Stimulated activated CD4-positive, alpha-beta T cell treated with anti-CD3 and anti-CD28 coated beads, Interleukin-1b, Interleukin-23, amount 100 ng/mL, for 48 hours (primary cell): ENCODE measurements around the gene INAVA.
"Not testable (repeated sequence)": the region's sequence is repeated elsewhere in the genome, so short reads cannot be mapped to it uniquely, and the experiment has no call there.

Experiments used
- DNase-seq: peaks from one replicate; pipeline ENCODE4 v3.0.0-alpha.2; 2020

INAVA gene

GRCh38 chr1:200922406-200922805 lies 27.7 kb downstream of the INAVA start:
- DNase-seq, result no peak

DNA sequence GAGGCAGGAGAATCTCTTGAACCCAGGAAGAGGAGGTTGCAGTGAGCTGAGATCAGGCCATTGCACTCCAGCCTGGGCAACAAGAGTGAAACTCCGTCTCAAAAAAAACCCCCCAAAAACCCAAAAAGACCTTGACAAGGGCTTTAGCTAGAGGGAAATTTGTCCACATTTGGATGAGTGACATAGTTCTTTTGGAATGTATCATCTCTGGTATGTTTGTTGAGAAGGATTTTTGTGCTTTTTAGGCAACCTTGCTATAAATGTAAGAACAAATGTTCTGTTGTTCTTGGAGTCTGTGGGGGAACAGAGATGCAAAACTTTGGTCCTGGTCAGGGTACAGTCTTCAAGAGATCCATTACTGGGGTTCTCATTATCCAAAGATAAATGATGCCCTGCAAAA lies 28.9 kb downstream of the INAVA start:
- no peak for DNase-seq

DNA sequence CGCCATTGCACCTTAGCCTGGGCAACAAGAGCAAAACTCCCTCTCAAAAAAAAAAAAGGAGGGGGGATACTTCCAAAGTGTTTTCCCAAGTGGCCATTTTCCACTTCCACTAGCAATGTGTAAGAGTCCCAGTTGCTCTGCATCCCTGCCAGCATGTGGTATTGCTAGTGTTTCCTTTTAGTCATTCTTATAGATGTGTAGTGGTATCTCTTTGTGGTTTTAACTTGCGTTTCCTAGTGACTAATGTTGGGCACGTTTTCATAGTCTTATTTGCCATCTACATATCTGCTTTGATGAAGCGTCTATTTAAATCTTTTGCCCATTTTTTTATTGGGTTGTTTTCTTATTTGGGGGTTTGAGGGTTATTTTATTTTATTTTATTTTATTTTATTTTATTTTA lies 31.1 kb downstream of the INAVA start:
- no peak for DNase-seq

DNA sequence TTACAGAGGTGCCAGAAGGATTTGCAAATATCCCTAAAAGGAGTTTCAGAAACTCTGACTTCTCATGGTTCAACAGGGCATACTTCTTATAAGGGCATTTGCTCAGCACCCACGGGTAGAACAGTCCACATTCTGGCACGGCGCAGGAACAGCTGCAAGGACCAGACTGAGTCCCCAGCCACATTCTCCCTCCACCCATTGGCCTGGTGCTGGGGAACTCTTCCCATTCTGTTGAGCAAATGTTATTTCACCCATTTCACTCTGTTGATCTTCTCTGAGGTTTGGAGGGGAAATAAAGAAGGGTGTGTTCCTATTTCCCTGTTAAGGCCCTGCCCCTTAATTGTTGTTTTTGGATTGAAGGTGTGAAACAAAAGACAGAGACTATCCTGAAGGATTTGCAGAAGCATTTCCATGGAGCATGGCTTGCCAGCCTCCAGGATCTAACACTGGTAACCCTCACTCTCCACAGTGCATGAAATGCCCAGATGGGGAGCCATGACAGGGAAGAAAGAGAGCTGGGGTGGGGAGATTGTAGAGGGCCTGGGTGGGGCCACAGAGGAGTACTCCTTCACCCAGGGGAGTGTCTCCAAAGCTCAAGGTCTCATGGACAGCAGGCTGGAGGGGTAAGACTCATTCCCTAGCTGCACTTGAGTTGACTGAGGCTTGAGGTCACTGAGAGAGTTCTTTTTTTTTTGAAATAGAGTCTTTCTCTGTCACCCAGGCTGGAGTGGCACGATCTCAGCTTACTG lies 35.0 kb downstream of the INAVA start:
- DNase-seq, result no peak

DNA sequence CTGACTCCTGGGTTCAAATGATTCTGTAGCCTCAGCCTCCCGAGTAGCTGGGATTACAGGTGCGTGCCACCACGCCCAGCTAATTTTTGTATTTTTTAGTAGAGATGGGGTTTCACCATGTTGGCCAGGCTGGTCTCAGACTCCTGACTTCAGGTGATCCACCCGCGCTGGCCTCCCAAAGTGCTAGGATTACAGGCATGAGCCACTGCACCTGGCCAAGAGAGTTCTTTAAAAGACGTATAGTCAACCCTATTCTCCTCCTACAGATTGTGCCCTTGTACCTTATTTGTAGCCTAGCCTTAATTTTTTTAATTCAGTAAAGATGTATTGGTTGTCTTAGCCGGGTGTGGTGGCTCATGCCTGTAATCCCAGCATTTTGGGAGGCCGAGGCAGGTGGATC lies 35.6 kb downstream of the INAVA start:
- not testable (repeated sequence) for DNase-seq

- DNase-seq, result no peak
These were observed 37.1 kb downstream of the INAVA start for GRCh38 chr1:200931776-200932175.

GRCh38 chr1:200934676-200935245 lies 40.1 kb downstream of the INAVA start:
- no peak for DNase-seq

DNA sequence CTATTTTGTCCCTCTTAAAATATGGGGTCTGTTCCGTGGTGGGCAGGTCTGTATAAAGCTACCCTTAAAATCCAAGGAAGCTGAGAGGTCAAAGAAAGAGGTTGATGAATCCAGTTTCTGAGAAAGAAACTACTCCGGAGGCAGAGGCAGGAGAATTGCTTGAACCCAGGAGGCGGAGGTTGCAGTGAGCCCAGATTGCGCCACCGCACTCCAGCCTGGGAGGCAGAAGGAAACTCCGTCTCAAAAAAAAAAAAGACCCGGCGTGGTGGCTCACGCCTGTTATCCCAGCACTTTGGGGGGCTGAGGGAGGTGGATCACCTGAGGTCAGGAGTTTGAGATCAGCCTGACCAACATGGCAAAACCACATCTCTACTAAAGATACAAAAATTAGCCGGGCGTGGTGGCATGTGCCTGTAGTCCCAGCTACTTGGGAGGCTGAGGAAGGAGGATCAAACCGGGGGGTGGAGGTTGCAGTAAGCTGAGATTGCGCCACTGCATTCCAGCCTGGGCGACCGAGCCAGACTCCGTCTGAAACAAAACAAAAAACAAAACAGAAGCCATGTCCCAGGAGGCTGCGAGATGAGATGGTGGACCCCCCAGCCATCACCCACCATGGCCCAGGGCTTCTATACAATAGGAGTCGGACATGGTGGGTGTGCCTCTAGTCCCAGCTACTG lies 40.7 kb downstream of the INAVA start:
- DNase-seq, result not testable (repeated sequence)

DNA sequence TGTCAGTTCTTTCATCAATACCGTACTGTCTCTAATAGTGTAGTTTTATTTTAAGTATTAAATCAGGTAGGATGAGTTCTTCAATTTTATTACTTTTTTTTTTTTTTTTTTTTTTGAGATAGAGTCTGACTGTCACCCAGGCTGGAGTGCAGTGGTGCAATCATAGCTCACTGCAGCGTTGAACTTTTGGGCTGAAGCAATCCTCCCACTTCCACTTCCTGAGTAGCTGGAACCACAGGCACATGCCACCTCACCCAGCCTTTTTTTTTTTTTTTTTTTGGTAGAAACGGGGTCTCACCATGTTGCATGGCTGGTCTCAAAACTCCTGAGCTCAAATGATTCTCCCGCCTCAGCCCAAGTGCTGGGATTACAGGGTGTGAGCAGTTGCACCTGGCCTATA lies 44.3 kb downstream of the INAVA start:
- no peak for DNase-seq

GRCh38 chr1:200945111-200945510 lies 50.4 kb downstream of the INAVA start:
- no peak for DNase-seq

- DNase-seq, result no peak
These were observed 52.4 kb downstream of the INAVA start for GRCh38 chr1:200947059-200947566.

DNA sequence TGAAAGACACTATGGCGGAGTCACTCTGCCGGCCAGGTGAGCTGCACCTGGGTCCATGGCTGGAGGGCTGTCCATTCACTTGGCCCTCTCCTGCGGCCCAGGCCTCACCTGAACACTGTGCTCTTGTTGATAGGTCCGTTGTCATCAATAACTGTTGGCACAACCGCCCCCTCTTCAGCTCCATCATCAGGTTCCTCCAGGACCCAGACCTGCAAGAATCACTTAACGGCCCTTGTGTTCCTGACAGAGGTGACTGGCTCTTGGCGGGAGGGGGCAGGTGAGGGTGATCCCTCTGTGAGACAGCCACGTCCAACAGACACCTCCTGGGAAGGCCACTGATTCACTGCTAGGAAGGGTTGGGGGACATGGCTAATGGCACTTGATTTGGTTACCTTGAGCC lies 54.9 kb downstream of the INAVA start:
- no peak for DNase-seq

- no peak for DNase-seq
These were observed 56.3 kb downstream of the INAVA start for GRCh38 chr1:200951016-200951415.

GRCh38 chr1:200954434-200954833 lies 59.7 kb downstream of the INAVA start:
- no peak for DNase-seq

- DNase-seq, result no peak
These were observed 63.9 kb downstream of the INAVA start for GRCh38 chr1:200958597-200958996.

DNA sequence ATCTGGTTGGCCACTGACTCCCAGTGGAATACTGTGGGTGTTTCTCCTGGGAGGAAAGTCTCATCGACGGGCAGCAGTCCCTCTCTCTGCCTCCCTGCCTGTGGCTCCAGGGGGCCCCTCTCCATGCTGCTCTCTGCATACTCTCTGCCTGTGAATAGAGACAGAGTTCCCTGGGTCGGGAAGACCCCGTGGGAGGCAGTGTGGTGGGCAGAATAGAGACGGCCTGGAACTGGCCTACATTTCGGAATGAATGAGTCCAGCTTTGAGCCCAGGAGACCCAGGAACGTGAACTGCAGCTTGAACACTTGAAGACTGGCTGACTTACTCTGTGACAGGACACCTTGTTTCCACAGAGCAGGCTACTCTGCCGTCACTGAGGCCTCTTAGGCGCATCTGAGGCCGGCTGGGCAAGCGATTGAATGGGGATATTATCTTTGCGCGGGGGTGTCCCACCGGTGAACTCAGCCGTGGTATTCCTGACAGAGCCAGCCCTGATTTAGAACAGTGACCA lies 64.8 kb downstream of the INAVA start:
- DNase-seq, result no peak

GRCh38 chr1:200960236-200960947 lies 65.7 kb downstream of the INAVA start:
- no peak for DNase-seq

- no peak for DNase-seq
These were observed 66.2 kb downstream of the INAVA start for GRCh38 chr1:200960948-200961340.

GRCh38 chr1:200962151-200962550 lies 67.5 kb downstream of the INAVA start:
- DNase-seq, result not testable (repeated sequence)

- no peak for DNase-seq
These were observed 67.9 kb downstream of the INAVA start for GRCh38 chr1:200962631-200963030.

DNA sequence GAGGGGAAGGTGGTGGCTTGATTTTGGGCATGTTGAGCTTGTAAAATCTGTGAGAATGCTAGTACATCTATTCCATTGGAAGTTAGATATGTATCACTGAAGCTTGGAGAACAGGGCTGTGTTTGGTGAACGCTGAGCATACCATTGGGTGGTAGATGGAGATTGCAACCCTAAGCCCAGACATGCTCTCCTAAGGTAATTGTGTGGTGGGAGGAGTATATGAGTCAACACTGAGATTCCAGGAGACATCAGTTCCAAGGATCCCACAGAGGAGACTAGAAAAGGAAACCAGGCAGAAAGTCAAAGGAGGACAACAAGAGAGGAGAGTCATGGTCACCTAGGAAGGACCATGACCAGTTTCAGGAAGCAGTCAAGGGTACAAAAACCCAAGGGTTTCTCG lies 68.4 kb downstream of the INAVA start:
- DNase-seq, result no peak

DNA sequence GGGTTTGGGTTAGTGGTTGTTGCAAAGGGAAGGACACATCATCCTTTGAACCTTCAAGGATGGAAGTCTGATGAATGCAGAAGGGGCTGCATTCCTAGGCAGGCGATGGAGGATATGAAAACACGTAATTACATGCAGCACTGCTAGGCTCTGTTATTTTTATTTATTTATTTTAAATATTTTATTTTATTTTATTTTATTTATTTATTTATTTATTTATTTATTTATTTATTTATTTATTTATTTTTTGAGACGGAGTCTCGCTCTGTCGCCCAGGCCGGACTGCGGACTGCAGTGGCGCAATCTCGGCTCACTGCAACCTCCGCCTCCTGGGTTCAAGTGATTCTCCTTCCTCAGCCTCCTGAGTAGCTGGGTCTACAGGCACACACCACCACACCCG lies 69.2 kb downstream of the INAVA start:
- not testable (repeated sequence) for DNase-seq
